Peyer's patch (tissue), 4 donors: ENCODE results near the gene TECPR2.

Experiments
- POLR2A ChIP-seq, 2 donors: fragments of 450-650 bp; IDR thresholded peaks; one replicate each; pipeline ENCODE4 v1.5.1; 2017; ENCODE audit warnings: antibody characterized with exemption in 2 of 2, mild to moderate bottlenecking in 2 of 2, moderate library complexity in 2 of 2
- TF ChIP-seq, protein P1 (sequence below), 6 experiments: fragments of 450-650 bp in 4 of 6; fragments of 200-600 bp in 2 of 6; sonication (generic) in 1 of 6; IDR thresholded peaks; one replicate each; pipeline ENCODE4 v1.5.1; 2017 to 2019; ENCODE audit warnings: antibody characterized with exemption in 6 of 6, mild to moderate bottlenecking in 3 of 6, moderate library complexity in 1 of 6

GRCh38 chr14:102353126-102353619 lies 9.6 kb upstream of the TECPR2 start:
- TF ChIP-seq, protein P1, sequence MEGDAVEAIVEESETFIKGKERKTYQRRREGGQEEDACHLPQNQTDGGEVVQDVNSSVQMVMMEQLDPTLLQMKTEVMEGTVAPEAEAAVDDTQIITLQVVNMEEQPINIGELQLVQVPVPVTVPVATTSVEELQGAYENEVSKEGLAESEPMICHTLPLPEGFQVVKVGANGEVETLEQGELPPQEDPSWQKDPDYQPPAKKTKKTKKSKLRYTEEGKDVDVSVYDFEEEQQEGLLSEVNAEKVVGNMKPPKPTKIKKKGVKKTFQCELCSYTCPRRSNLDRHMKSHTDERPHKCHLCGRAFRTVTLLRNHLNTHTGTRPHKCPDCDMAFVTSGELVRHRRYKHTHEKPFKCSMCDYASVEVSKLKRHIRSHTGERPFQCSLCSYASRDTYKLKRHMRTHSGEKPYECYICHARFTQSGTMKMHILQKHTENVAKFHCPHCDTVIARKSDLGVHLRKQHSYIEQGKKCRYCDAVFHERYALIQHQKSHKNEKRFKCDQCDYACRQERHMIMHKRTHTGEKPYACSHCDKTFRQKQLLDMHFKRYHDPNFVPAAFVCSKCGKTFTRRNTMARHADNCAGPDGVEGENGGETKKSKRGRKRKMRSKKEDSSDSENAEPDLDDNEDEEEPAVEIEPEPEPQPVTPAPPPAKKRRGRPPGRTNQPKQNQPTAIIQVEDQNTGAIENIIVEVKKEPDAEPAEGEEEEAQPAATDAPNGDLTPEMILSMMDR (IDR thresholded peaks at IDR 0.05), result no peak
- no peak for TF ChIP-seq POLR2A (IDR thresholded peaks at IDR 0.05)
